C4-2B (cell line): ENCODE data around the gene P3H4.

Experiments
- ZFX ChIP-seq: fragments of 450-650 bp; IDR thresholded peaks from 2 replicates; pipeline ENCODE4 v1.6.1; 2017
- TF ChIP-seq, protein P1 (sequence below): fragments of 450-650 bp; conservative IDR thresholded peaks from 2 replicates; pipeline ENCODE4 v1.5.1; 2017; ENCODE audit warnings: mild to moderate bottlenecking

DNA sequence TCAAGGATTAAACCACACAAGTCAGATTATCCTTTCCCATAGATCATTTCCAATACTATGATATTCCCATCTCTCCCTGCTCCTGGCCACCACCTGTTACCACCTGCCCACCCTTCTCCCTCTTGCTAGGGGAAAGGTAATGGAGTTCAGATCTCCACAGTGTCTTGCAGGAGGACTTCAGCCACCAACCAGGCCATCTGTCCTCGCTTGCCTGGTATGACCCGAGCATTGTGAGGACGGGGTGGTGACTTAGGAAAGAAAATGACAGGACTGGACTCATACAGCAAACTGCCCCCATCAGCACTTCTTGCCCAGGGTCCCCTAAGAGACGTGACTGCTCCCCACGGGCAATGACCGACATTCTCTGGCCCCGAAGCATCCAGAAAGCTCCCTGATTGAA lies 11.8 kb upstream of the P3H4 start:
- TF ChIP-seq, protein P1, sequence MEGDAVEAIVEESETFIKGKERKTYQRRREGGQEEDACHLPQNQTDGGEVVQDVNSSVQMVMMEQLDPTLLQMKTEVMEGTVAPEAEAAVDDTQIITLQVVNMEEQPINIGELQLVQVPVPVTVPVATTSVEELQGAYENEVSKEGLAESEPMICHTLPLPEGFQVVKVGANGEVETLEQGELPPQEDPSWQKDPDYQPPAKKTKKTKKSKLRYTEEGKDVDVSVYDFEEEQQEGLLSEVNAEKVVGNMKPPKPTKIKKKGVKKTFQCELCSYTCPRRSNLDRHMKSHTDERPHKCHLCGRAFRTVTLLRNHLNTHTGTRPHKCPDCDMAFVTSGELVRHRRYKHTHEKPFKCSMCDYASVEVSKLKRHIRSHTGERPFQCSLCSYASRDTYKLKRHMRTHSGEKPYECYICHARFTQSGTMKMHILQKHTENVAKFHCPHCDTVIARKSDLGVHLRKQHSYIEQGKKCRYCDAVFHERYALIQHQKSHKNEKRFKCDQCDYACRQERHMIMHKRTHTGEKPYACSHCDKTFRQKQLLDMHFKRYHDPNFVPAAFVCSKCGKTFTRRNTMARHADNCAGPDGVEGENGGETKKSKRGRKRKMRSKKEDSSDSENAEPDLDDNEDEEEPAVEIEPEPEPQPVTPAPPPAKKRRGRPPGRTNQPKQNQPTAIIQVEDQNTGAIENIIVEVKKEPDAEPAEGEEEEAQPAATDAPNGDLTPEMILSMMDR, result no peak
- no peak for TF ChIP-seq ZFX
